Measurements from ENCODE around the gene IFTAP.

GRCh38 chr11:36588099-36588498 is 6.2 kb upstream of the IFTAP start:
- TF ChIP-seq CTCF (IDR thresholded peaks at IDR 0.05; ENCODE audit: insufficient read depth, low read depth, low read length) (no peak), EZH2 (IDR thresholded peaks at IDR 0.05; ENCODE audit: insufficient read depth, low read length) (no peak)

Measured in astrocyte (in vitro differentiated cells and primary cell).